Keratinocyte (primary cell): Measurements from ENCODE around the gene NAP1L5. TPM values are rescaled to one million over a fixed set of nuclear protein-coding genes. Genes with fewer than 3 reads are reported as not detected.

Experiments
- DNase-seq: peaks from one replicate; pipeline ENCODE4 v3.0.0-alpha.2; 2011; ENCODE audit warnings: low read depth, missing footprints, low spot score
- FAIRE-seq: peaks from 2 replicates; lab custom pipeline; 2011; peaks lifted over from hg19 to GRCh38; lab: Jason Lieb, UNC
- H2AFZ ChIP-seq: 2 replicates; pipeline ENCODE4 v1.6.0; 2012; ENCODE audit warnings: low read length, control low read depth, inconsistent platforms; ENCODE audit not compliant: control insufficient read depth
- H3K27ac ChIP-seq: 2 replicates; pipeline ENCODE4 v1.5.1; 2011; ENCODE audit warnings: low read length; ENCODE audit not compliant: control insufficient read depth, insufficient read depth
- H3K27me3 ChIP-seq: 3 replicates; pipeline ENCODE4 v1.6.0; 2011; ENCODE audit warnings: low read length; ENCODE audit not compliant: control insufficient read depth, insufficient read depth; ENCODE audit errors: extremely low read depth
- H3K36me3 ChIP-seq, 2 experiments: 2 replicates in 1 of 2; 3 replicates in 1 of 2; pipeline ENCODE4 v1.5.1; 2011; ENCODE audit warnings: low read length in 2 of 2, mild to moderate bottlenecking in 1 of 2; ENCODE audit not compliant: control insufficient read depth in 2 of 2, insufficient read depth in 2 of 2; ENCODE audit errors: extremely low read depth in 1 of 2
- H3K4me1 ChIP-seq: 3 replicates; pipeline ENCODE4 v1.5.1; 2011; ENCODE audit warnings: low read length; ENCODE audit not compliant: control insufficient read depth, insufficient read depth; ENCODE audit errors: extremely low read depth
- H3K4me2 ChIP-seq: 3 replicates; pipeline ENCODE4 v1.6.0; 2011; ENCODE audit warnings: low read depth, low read length; ENCODE audit not compliant: control insufficient read depth, insufficient read depth; ENCODE audit errors: extremely low read depth
- H3K4me3 ChIP-seq, 3 experiments: fragments of 200-600 bp in 1 of 3; sonication (generic) in 1 of 3; 2 replicates in 2 of 3; 3 replicates in 1 of 3; pipeline ENCODE4 v1.5.1; 2011 to 2016; ENCODE audit warnings: low read length in 3 of 3, mild to moderate bottlenecking in 3 of 3, control low read depth in 2 of 3, inconsistent platforms in 1 of 3, low read depth in 1 of 3, mixed read lengths in 1 of 3, mixed run types in 1 of 3, moderate library complexity in 1 of 3; ENCODE audit not compliant: control insufficient read depth in 2 of 3, insufficient read depth in 2 of 3; ENCODE audit errors: extremely low read depth in 1 of 3
- H3K79me2 ChIP-seq: 2 replicates; pipeline ENCODE4 v1.6.0; 2012; ENCODE audit warnings: low read length; ENCODE audit not compliant: control insufficient read depth, insufficient read depth
- H3K9ac ChIP-seq: 3 replicates; pipeline ENCODE4 v1.6.0; 2011; ENCODE audit warnings: low read length; ENCODE audit not compliant: control insufficient read depth, insufficient read depth; ENCODE audit errors: extremely low read depth
- H3K9me1 ChIP-seq: 3 replicates; pipeline ENCODE4 v1.6.0; 2011; ENCODE audit warnings: low read length; ENCODE audit not compliant: control insufficient read depth, insufficient read depth; ENCODE audit errors: extremely low read depth
- H3K9me3 ChIP-seq: 2 replicates; pipeline ENCODE4 v1.5.1; 2012; ENCODE audit warnings: low read depth, low read length; ENCODE audit not compliant: control insufficient read depth
- H4K20me1 ChIP-seq: 3 replicates; pipeline ENCODE4 v1.6.0; 2011; ENCODE audit warnings: low read length; ENCODE audit not compliant: control insufficient read depth, insufficient read depth; ENCODE audit errors: extremely low read depth
- CTCF ChIP-seq, 3 experiments: IDR thresholded peaks in 1 of 3; conservative IDR thresholded peaks in 1 of 3; optimal IDR thresholded peaks in 1 of 3; 2 replicates in 2 of 3; 3 replicates in 1 of 3; pipeline versions ENCODE3 to v1.5.1; 2011; ENCODE audit warnings: low read length in 3 of 3, mild to moderate bottlenecking in 3 of 3, moderate library complexity in 2 of 3, control low read depth in 1 of 3, inconsistent platforms in 1 of 3; ENCODE audit not compliant: insufficient read depth in 2 of 3; ENCODE audit errors: extremely low read depth in 1 of 3
- EZH2 ChIP-seq: IDR thresholded peaks from one replicate; pipeline ENCODE4 v1.6.1; 2012; ENCODE audit warnings: inconsistent platforms, mild to moderate bottlenecking, low read length, moderate library complexity
- dilution Hi-C: fragments of 300-500 bp; cut with MboI; formaldehyde crosslinking; loops from one replicate; pipeline ENCODE4 v1.7.0; 2020; ENCODE audit warnings: low sequenced_read_pairs; ENCODE audit not compliant: extremely low pct_ligation_motif_present
- polyA plus RNA-seq, 5 experiments: library from polyadenylated mRNA; depleted of rRNA in 3 of 5; stranded (reverse) in 3 of 5; stranded (forward) in 1 of 5; unstranded in 1 of 5; fragments of >200 nt; gene quantifications; 1 replicate in 1 of 5; 2 replicates in 3 of 5; 3 replicates in 1 of 5; pipeline versions ENCODE4 v1.2.1 to v1.2.3, GENCODE V29; 2011 to 2012; ENCODE audit warnings: missing spikeins in 2 of 5, low read depth in 1 of 5, low replicate concordance in 1 of 5

NAP1L5 gene
- polyA plus RNA-seq, 1 donor (not counting 4 experiments of a cell fraction or from before 2014, with no cell fraction given) = 1.8 TPM

GRCh38 chr4:88746206-88746605 is 48.6 kb upstream of the NAP1L5 start:
- no peak for TF ChIP-seq CTCF (optimal IDR thresholded peaks at IDR 0.05 in 1 of 3, IDR thresholded peaks at IDR 0.05 in 1 of 3, conservative IDR thresholded peaks at IDR 0.05 in 1 of 3; ENCODE audit: extremely low read depth in 1 of 3, insufficient read depth in 2 of 3, low read length in 3 of 3)
- no peak for TF ChIP-seq EZH2
- dilution Hi-C loops = no loop called here
- H3K36me3 ChIP-seq = peaks cover 0 to 3% of the 10 kb centered on the region in 2 experiments

GRCh38 chr4:88745581-88746163 is 48.0 kb upstream of the NAP1L5 start:
- Histone ChIP-seq H3K4me1 (no peaks in the 10 kb centered on the region), H3K9ac (no peak overlapping the region), H3K79me2 (no peaks in the 10 kb centered on the region), H2AFZ (no peak overlapping the region), H3K4me3 (no peak overlapping the region), H4K20me1 (no peaks in the 10 kb centered on the region), H3K27me3 (no peaks in the 10 kb centered on the region), H3K9me1 (no peaks in the 10 kb centered on the region), H3K9me3 (no peaks in the 10 kb centered on the region), H3K4me2 (no peak overlapping the region), H3K36me3 (peaks cover 0 to 3% of the 10 kb centered on the region in 2 experiments), H3K27ac (no peak overlapping the region)
- FAIRE-seq (no peak), DNase-seq (no peak)
- dilution Hi-C loops = no loop called here
- TF ChIP-seq CTCF (optimal IDR thresholded peaks at IDR 0.05 in 1 of 3, IDR thresholded peaks at IDR 0.05 in 1 of 3, conservative IDR thresholded peaks at IDR 0.05 in 1 of 3; ENCODE audit: extremely low read depth in 1 of 3, insufficient read depth in 2 of 3, low read length in 3 of 3) (no peak), EZH2 (no peak)

More at GRCh38 chr4:88746206-88746605, 48.6 kb upstream of the NAP1L5 start:
- H3K4me1 ChIP-seq = no peaks in the 10 kb centered on the region
- no peak overlapping the region for H3K27ac ChIP-seq
- FAIRE-seq = no peak
- H3K4me2 ChIP-seq = no peak overlapping the region
- H2AFZ ChIP-seq = no peak overlapping the region
- no peaks in the 10 kb centered on the region for H3K9me3 ChIP-seq
- H3K9me1 ChIP-seq = no peaks in the 10 kb centered on the region
- no peaks in the 10 kb centered on the region for H3K79me2 ChIP-seq
- no peak overlapping the region for H3K9ac ChIP-seq
- no peak for DNase-seq
- no peak overlapping the region for H3K4me3 ChIP-seq
- H4K20me1 ChIP-seq = no peaks in the 10 kb centered on the region
- H3K27me3 ChIP-seq = no peaks in the 10 kb centered on the region
